Measurements from ENCODE around the gene OTOS.

DNA sequence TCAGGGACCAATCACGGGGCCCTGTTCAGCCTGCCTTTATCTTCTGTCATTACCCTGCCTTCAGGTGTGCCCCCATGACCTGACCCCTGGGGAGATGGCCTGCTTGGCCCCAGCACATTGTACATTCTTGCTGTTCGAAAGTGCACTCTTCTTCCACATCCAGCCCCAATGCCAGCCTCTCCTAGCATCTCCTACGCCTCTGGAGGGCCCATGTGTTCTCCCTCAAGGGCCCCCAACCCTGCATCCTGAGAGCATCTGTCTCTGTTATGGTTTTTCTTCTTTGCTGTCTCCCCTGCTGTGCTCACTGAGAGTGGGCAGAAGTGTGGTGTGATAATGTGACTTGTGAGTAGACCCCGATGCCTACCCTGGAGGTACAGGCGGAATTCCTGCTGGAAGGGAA, 41.5 kb upstream of the OTOS start:
- TF ChIP-seq FOXM1 (IDR thresholded peaks at IDR 0.05; ENCODE audit: borderline replicate concordance) (no peak), SUZ12 (IDR thresholded peaks at IDR 0.05) (no peak), SP1 (IDR thresholded peaks at IDR 0.05) (no peak), NFRKB (IDR thresholded peaks at IDR 0.05) (no peak), L3MBTL2 (conservative IDR thresholded peaks at IDR 0.05) (no peak), FOXA1 (IDR thresholded peaks at IDR 0.05) (no peak), ZNF384 (IDR thresholded peaks at IDR 0.05) (no peak), ARNT (IDR thresholded peaks at IDR 0.05) (no peak), CTBP1 (IDR thresholded peaks at IDR 0.05; ENCODE audit: borderline replicate concordance) (no peak), ELF4 (IDR thresholded peaks at IDR 0.05) (no peak), BHLHE40 (IDR thresholded peaks at IDR 0.05; ENCODE audit: borderline replicate concordance) (no peak)
- TF ChIP-seq, protein P1, sequence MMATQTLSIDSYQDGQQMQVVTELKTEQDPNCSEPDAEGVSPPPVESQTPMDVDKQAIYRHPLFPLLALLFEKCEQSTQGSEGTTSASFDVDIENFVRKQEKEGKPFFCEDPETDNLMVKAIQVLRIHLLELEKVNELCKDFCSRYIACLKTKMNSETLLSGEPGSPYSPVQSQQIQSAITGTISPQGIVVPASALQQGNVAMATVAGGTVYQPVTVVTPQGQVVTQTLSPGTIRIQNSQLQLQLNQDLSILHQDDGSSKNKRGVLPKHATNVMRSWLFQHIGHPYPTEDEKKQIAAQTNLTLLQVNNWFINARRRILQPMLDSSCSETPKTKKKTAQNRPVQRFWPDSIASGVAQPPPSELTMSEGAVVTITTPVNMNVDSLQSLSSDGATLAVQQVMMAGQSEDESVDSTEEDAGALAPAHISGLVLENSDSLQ (IDR thresholded peaks at IDR 0.05): no peak

Data from HEK293T (cell line).